WTC11 (cell line): ENCODE data around the gene EFNA5. TPM values are rescaled to one million over a fixed set of nuclear protein-coding genes. Genes with fewer than 3 reads are reported as not detected.

Experiments used
- ATAC-seq: fragments of 200-7000 bp; cut with Tn5 transposase; 2 replicates; pipeline ENCODE4 v1.10.0; 2021; ENCODE audit warnings: mild to moderate bottlenecking, moderate library complexity
- CTCF ChIA-PET: fragments of 300-600 bp; sonication (Branson Sonifier 250); formaldehyde crosslinking; loops from one replicate; lab custom pipeline; 2021; ENCODE audit warnings: antibody characterized with exemption; lab: Charles Lee
- POLR2A ChIA-PET: fragments of 350-600 bp; sonication (Branson Sonifier 250); formaldehyde crosslinking; loops from one replicate; lab custom pipeline; 2021; ENCODE audit warnings: antibody characterized with exemption; lab: Charles Lee
- DNase-seq: peaks from one replicate; pipeline ENCODE4 v3.0.0; 2021; ENCODE audit warnings: low spot score
- H3K27ac Mint-ChIP-seq: 2 replicates; pipeline ENCODE4 v1.8.0; 2021; ENCODE audit warnings: mixed read lengths
- H3K27me3 Mint-ChIP-seq: 2 replicates; pipeline ENCODE4 v1.8.0; 2021; ENCODE audit warnings: low read depth, mild to moderate bottlenecking, moderate library complexity, mixed read lengths
- H3K36me3 Mint-ChIP-seq: 2 replicates; pipeline ENCODE4 v1.8.0; 2021; ENCODE audit warnings: mixed read lengths
- H3K4me1 Mint-ChIP-seq: 2 replicates; pipeline ENCODE4 v1.8.0; 2022; ENCODE audit warnings: mixed read lengths
- H3K4me3 Mint-ChIP-seq: 2 replicates; pipeline ENCODE4 v1.8.0; 2021; ENCODE audit warnings: mild to moderate bottlenecking, moderate library complexity, mixed read lengths
- H3K9me3 Mint-ChIP-seq: 2 replicates; pipeline ENCODE4 v1.8.0; 2021; ENCODE audit warnings: mixed read lengths
- AR ChIP-seq: fragments of 250-450 bp; sonication (Bioruptor Pico); IDR thresholded peaks from 2 replicates; pipeline ENCODE4 v1.9.0; 2021; ENCODE audit warnings: mild to moderate bottlenecking
- E2F4 ChIP-seq: sonication (generic); formaldehyde crosslinking; IDR thresholded peaks from 2 replicates; pipeline ENCODE4 v1.8.1; 2022; ENCODE audit warnings: low read depth, mild to moderate bottlenecking, moderate library complexity, missing genetic modification reagents, borderline replicate concordance
- ERG ChIP-seq: fragments of 250-450 bp; sonication (Bioruptor Pico); IDR thresholded peaks from 2 replicates; pipeline ENCODE4 v1.8.0; 2021; ENCODE audit warnings: mild to moderate bottlenecking
- FOXK1 ChIP-seq: sonication (generic); formaldehyde crosslinking; IDR thresholded peaks from 2 replicates; pipeline ENCODE4 v1.8.0; 2022; ENCODE audit warnings: mild to moderate bottlenecking, moderate library complexity, missing genetic modification reagents
- FOXP1 ChIP-seq: sonication (generic); formaldehyde crosslinking; IDR thresholded peaks from 2 replicates; pipeline ENCODE4 v1.8.0; 2022; ENCODE audit warnings: missing genetic modification reagents, mild to moderate bottlenecking, moderate library complexity, borderline replicate concordance
- GRHL2 ChIP-seq: fragments of 250-450 bp; sonication (Bioruptor Pico); IDR thresholded peaks from 2 replicates; pipeline ENCODE4 v1.8.0; 2022; ENCODE audit warnings: mild to moderate bottlenecking, moderate library complexity; ENCODE audit not compliant: insufficient replicate concordance, severe bottlenecking
- GTF2I ChIP-seq: fragments of 250-450 bp; sonication (Bioruptor Pico); conservative IDR thresholded peaks from 2 replicates; pipeline ENCODE4 v1.4.0; 2021; ENCODE audit warnings: mild to moderate bottlenecking
- JUN ChIP-seq: sonication (generic); formaldehyde crosslinking; IDR thresholded peaks from 2 replicates; pipeline ENCODE4 v1.8.0; 2023; ENCODE audit warnings: mild to moderate bottlenecking, missing genetic modification reagents
- MXD4 ChIP-seq: fragments of 250-450 bp; sonication (Bioruptor Pico); IDR thresholded peaks from 2 replicates; pipeline ENCODE4 v1.8.0; 2021; ENCODE audit warnings: mild to moderate bottlenecking, moderate library complexity, borderline replicate concordance
- NFATC4 ChIP-seq: fragments of 250-450 bp; sonication (Bioruptor Pico); IDR thresholded peaks from 2 replicates; pipeline ENCODE4 v1.9.0; 2021; ENCODE audit warnings: mild to moderate bottlenecking
- NFE2L1 ChIP-seq: sonication (generic); formaldehyde crosslinking; IDR thresholded peaks from 2 replicates; pipeline ENCODE4 v1.8.1; 2023; ENCODE audit warnings: missing genetic modification reagents
- NFYB ChIP-seq: sonication (generic); formaldehyde crosslinking; conservative IDR thresholded peaks from 2 replicates; pipeline ENCODE4 v1.8.0; 2022; ENCODE audit warnings: low read depth, missing genetic modification reagents
- OVOL2 ChIP-seq: fragments of 250-450 bp; sonication (Bioruptor Pico); IDR thresholded peaks from 2 replicates; pipeline ENCODE4 v1.9.0; 2021; ENCODE audit warnings: mild to moderate bottlenecking, borderline replicate concordance
- PREB ChIP-seq: sonication (generic); formaldehyde crosslinking; IDR thresholded peaks from 2 replicates; pipeline ENCODE4 v1.8.1; 2022; ENCODE audit warnings: mild to moderate bottlenecking, missing genetic modification reagents, moderate library complexity, borderline replicate concordance
- SP1 ChIP-seq: sonication (generic); formaldehyde crosslinking; conservative IDR thresholded peaks from 2 replicates; pipeline ENCODE4 v1.8.1; 2022; ENCODE audit warnings: missing genetic modification reagents
- TCF7 ChIP-seq: sonication (generic); formaldehyde crosslinking; IDR thresholded peaks from 2 replicates; pipeline ENCODE4 v1.8.0; 2022; ENCODE audit warnings: mild to moderate bottlenecking, low read depth, missing genetic modification reagents, moderate library complexity
- ZMAT4 ChIP-seq: fragments of 250-450 bp; sonication (Bioruptor Pico); IDR thresholded peaks from 2 replicates; pipeline ENCODE4 v1.9.0; 2021; ENCODE audit warnings: mild to moderate bottlenecking
- ZNF281 ChIP-seq: sonication (generic); formaldehyde crosslinking; IDR thresholded peaks from 2 replicates; pipeline ENCODE4 v1.8.0; 2023; ENCODE audit warnings: mild to moderate bottlenecking, missing genetic modification reagents
- ZNF396 ChIP-seq: fragments of 250-450 bp; sonication (Bioruptor Pico); IDR thresholded peaks from 2 replicates; pipeline ENCODE4 v1.8.0; 2021; ENCODE audit warnings: mild to moderate bottlenecking, moderate library complexity, borderline replicate concordance
- ZNF416 ChIP-seq: fragments of 250-450 bp; sonication (Bioruptor Pico); IDR thresholded peaks from 2 replicates; pipeline ENCODE4 v1.9.0; 2021; ENCODE audit warnings: mild to moderate bottlenecking, inconsistent platforms
- total RNA-seq: library from RNA; stranded (reverse); gene quantifications from 3 replicates; pipeline ENCODE4 v1.2.3, GENCODE V29; 2021

The EFNA5 gene
- total RNA-seq, 1 experiment from 2014 or later: 17.4 TPM

- no peak for ATAC-seq
- H3K4me1 Mint-ChIP-seq: peaks cover 85% of the 10 kb centered on the region
- TF ChIP-seq GRHL2 (CRISPR knock-in tag) (no peak), E2F4 (CRISPR knock-in tag) (no peak), TCF7 (CRISPR knock-in tag) (no peak), ZNF396 (CRISPR knock-in tag) (no peak), FOXK1 (no peak), SP1 (no peak), PREB (CRISPR knock-in tag) (no peak), OVOL2 (no peak), ZNF416 (no peak), JUN (CRISPR knock-in tag) (no peak), FOXP1 (no peak), NFYB (CRISPR knock-in tag) (no peak), AR (CRISPR knock-in tag) (no peak), ERG (CRISPR knock-in tag) (no peak), ZNF281 (no peak), MXD4 (no peak), GTF2I (CRISPR knock-in tag) (no peak), NFE2L1 (CRISPR knock-in tag) (no peak), ZMAT4 (CRISPR knock-in tag) (no peak), NFATC4 (no peak)
- TF ChIP-seq, all 79 proteins: peak for 0
- H3K27ac Mint-ChIP-seq: no peak overlapping the region
- H3K27me3 Mint-ChIP-seq: no peaks in the 10 kb centered on the region; the same call in 1 of the 2 replicates
- CTCF ChIA-PET: no interaction called here
- H3K9me3 Mint-ChIP-seq: no peaks in the 10 kb centered on the region
- H3K4me3 Mint-ChIP-seq: no peak overlapping the region
- DNase-seq: no peak
- POLR2A ChIA-PET: no interaction called here
- no peaks in the 10 kb centered on the region for H3K36me3 Mint-ChIP-seq
Observed at GRCh38 chr5:107574287-107574686, 96.5 kb downstream of the EFNA5 start.
